Measurements from ENCODE around the gene NEUROD2. TPM values are rescaled to one million over a fixed set of nuclear protein-coding genes. Genes with fewer than 3 reads are reported as not detected.

NEUROD2 gene
- total and polyA plus RNA-seq, 2 of the 8 experiments (the other 6 are each of a cell fraction or from before 2014, with no cell fraction given) = not detected

DNA sequence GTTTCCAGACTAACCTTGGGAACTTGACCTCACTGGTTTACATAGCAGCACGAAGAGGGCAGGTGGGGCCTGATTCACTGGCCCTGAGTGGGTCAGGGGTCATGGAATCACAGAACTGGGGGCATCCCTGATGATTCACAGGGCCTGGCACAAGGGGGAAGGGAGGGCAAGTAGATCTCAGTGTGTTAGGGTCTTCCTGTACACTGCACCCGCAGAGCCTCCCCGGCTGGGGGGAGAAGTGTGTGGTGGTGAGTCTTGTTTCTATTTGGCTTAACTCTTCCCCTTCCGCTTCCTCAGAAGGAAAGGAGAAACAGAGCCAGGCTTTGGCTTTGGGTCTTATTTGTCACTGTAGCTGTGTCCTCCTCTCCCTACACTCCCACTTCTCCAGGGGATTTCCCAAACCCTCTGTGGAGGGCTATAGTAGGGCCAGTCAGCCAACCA is 32.9 kb upstream of the NEUROD2 start:
- H3K9me3 ChIP-seq (ENCODE audit: insufficient read depth in 2 of 2, low read depth in 1 of 2, low read length in 1 of 2) = no peaks in the 10 kb centered on the region
- H2BK20ac ChIP-seq (ENCODE audit: low read length) = no peak overlapping the region
- ChIA-PET POLR2A (ENCODE audit: partially characterized antibody) (interaction anchor here (1.2 to 5.5 kb wide), 5 partner anchors 9 to 99 kb away, joined by 3 to 28 read pairs (median 3); no protein-coding TSS in a partner anchor), CTCF (ENCODE audit: partially characterized antibody) (interaction anchor here (1.0 to 49.2 kb wide), 6 partner anchors 12 to 141 kb away, joined by 3 to 1885 read pairs (median 72); partner anchors contain the start of genes ERBB2, PGAP3, PNMT and PPP1R1B)
- DNase-seq (ENCODE audit: low read depth in 1 of 2, low spot score in 2 of 2) (no peak), FAIRE-seq (no peak)
- peaks cover 40% of the 10 kb centered on the region for H3K79me1 ChIP-seq (ENCODE audit: low read depth, low read length)
- peaks cover 18 to 31% (median 22%) of the 10 kb centered on the region in 4 experiments for H3K4me1 ChIP-seq (replicated peaks in 1 of 4; ENCODE audit: control insufficient read depth in 3 of 4, insufficient read depth in 4 of 4, low read length in 3 of 4)
- H3K14ac ChIP-seq (ENCODE audit: insufficient read length) = no peak overlapping the region
- no peak overlapping the region for H3K27ac ChIP-seq (ENCODE audit: low read depth, low read length)
- H2BK120ac ChIP-seq (replicated peaks; ENCODE audit: low read depth, low read length) = no peak overlapping the region
- H2BK5ac ChIP-seq (ENCODE audit: low read depth, low read length) = no peak overlapping the region
- no peak overlapping the region for H2AFZ ChIP-seq (ENCODE audit: low read length)
- H3K79me2 ChIP-seq (ENCODE audit: control insufficient read depth in 1 of 2, insufficient read depth in 2 of 2, low read length in 2 of 2) = peaks cover 8 to 68% of the 10 kb centered on the region in 2 experiments
- WGBS, 2 experiments (ENCODE audit: extremely low coverage in 1 of 2, insufficient coverage in 1 of 2, insufficient read length in 1 of 2, insufficient replicate concordance in 2 of 2, low coverage in 1 of 2, low lambda C conversion rate in 2 of 2, missing lambda C conversion rate in 1 of 2) = 83% methylated on average over 4 of the region's 4 CpGs; no CpG with 5 or more reads in 1 of the 2 experiments
- no peak overlapping the region for H4K91ac ChIP-seq (replicated peaks; ENCODE audit: insufficient read length, low read length)
- H3K36me3 ChIP-seq (ENCODE audit: control insufficient read depth in 2 of 4, insufficient read depth in 4 of 4, low read length in 3 of 4) = no peaks in the 10 kb centered on the region
- no peak for TF ChIP-seq ASH2L (IDR thresholded peaks at IDR 0.05; ENCODE audit: low read length)
- TF ChIP-seq BRCA1 (IDR thresholded peaks at IDR 0.05; ENCODE audit: low read depth, low read length) = no peak
- TF ChIP-seq SRF (IDR thresholded peaks at IDR 0.05; ENCODE audit: low read depth, low read length) = no peak
- TF ChIP-seq, protein P1, sequence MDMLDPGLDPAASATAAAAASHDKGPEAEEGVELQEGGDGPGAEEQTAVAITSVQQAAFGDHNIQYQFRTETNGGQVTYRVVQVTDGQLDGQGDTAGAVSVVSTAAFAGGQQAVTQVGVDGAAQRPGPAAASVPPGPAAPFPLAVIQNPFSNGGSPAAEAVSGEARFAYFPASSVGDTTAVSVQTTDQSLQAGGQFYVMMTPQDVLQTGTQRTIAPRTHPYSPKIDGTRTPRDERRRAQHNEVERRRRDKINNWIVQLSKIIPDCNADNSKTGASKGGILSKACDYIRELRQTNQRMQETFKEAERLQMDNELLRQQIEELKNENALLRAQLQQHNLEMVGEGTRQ (IDR thresholded peaks at IDR 0.05; ENCODE audit: low read length) = no peak
- no peak for TF ChIP-seq TAF1 (IDR thresholded peaks at IDR 0.05; ENCODE audit: low read depth, low read length)
- no peak for TF ChIP-seq RBBP5 (IDR thresholded peaks at IDR 0.05; ENCODE audit: borderline replicate concordance, low read depth, low read length)
- no peak for TF ChIP-seq TAF7 (optimal IDR thresholded peaks at IDR 0.05; ENCODE audit: borderline replicate concordance, low read depth, low read length)
- TF ChIP-seq KDM4A (IDR thresholded peaks at IDR 0.05; ENCODE audit: low read depth, low read length, severe bottlenecking) = no peak
- no peak for TF ChIP-seq SP1 (IDR thresholded peaks at IDR 0.05; ENCODE audit: low read depth, low read length)
- no peak for TF ChIP-seq RXRA (IDR thresholded peaks at IDR 0.05; ENCODE audit: insufficient read depth, low read depth, low read length)
- no peak for TF ChIP-seq SIX5 (IDR thresholded peaks at IDR 0.05; ENCODE audit: low read depth, low read length)
- no peak for TF ChIP-seq BACH1 (IDR thresholded peaks at IDR 0.05; ENCODE audit: low read length)
- no peak for TF ChIP-seq PHF8 (conservative IDR thresholded peaks at IDR 0.05; ENCODE audit: low read depth, low read length)
- H3K4me3 ChIP-seq (ENCODE audit: extremely low read depth in 1 of 4, insufficient read depth in 2 of 4, low read depth in 3 of 4, low read length in 4 of 4) = no peak overlapping the region
- no peak overlapping the region for H3K23ac ChIP-seq (ENCODE audit: insufficient read length)
- H2BK15ac ChIP-seq (ENCODE audit: low read length) = peak overlapping the region; percentile 34; the same call in 1 of the 2 replicates
- H2BK12ac ChIP-seq (ENCODE audit: low read depth, low read length) = peak overlapping the region; percentile 84; the same call in 1 of the 2 replicates
- 0 out of 2 replicates have a peak overlapping the region, but pooled peaks have one; percentile 24 for H2AK5ac ChIP-seq (ENCODE audit: low read depth, low read length)
- no peak overlapping the region for H4K8ac ChIP-seq (ENCODE audit: extremely low read depth, insufficient read depth, low read length)
- H3K56ac ChIP-seq (replicated peaks; ENCODE audit: insufficient read length, low read depth, low read length) = no peak overlapping the region
- H3K23me2 ChIP-seq (ENCODE audit: low read depth, low read length) = peaks cover 8% of the 10 kb centered on the region; the same call in 1 of the 2 replicates
- H3K27me3 ChIP-seq (replicated peaks in 1 of 4; ENCODE audit: control insufficient read depth in 3 of 4, extremely low read depth in 1 of 4, insufficient read depth in 3 of 4, low read length in 3 of 4) = 0 out of 7 replicates have a peak, but pooled peaks cover 0 to 3% (median 0%) of the 10 kb centered on the region in 4 experiments
- no peak overlapping the region; the same call in 1 of the 2 replicates for H3K18ac ChIP-seq (ENCODE audit: extremely low read depth, low read length)
- H4K20me1 ChIP-seq (replicated peaks in 1 of 2; ENCODE audit: control insufficient read depth in 1 of 2, insufficient read depth in 2 of 2, low read length in 2 of 2) = peaks cover 3 to 28% of the 10 kb centered on the region in 2 experiments
- no peak overlapping the region for H3K9ac ChIP-seq (replicated peaks in 1 of 4; ENCODE audit: extremely low read depth in 1 of 4, low read depth in 3 of 4, low read length in 3 of 4)
- H4K5ac ChIP-seq (ENCODE audit: insufficient read length, low read depth, low read length) = no peak overlapping the region
- 0 out of 4 replicates have a peak overlapping the region, but pooled peaks of 1 of the 2 experiments have one; percentile 17 for H3K4me2 ChIP-seq (ENCODE audit: insufficient read depth in 1 of 2, low read depth in 2 of 2, low read length in 2 of 2)
- no peak overlapping the region for H3K4ac ChIP-seq (replicated peaks; ENCODE audit: insufficient read length, low read depth, low read length)
